Activated CD4-positive, CD25-positive, alpha-beta regulatory T cell treated with anti-CD3 and anti-CD28 coated beads, Interleukin-2, amount 50 U/mL, for 16 hours (primary cell): ENCODE data around the gene TIA1.
"Not testable (repeated sequence)": the region's sequence is repeated elsewhere in the genome, so short reads cannot be mapped to it uniquely, and the experiment has no call there.

Source experiments
- DNase-seq: peaks from one replicate; pipeline ENCODE4 v3.0.0-alpha.2; 2020; ENCODE audit warnings: low read depth, low spot score

TIA1 gene

GRCh38 chr2:70248181-70248847, at the start of gene TIA1:
Gene TIA1, minus strand, starts transcription at chr2:70248628. Its CDS starts 198 bp downstream, at chr2:70248430.
- DNase-seq, result peak; percentile 98

- DNase-seq, result not testable (repeated sequence)
Measured at GRCh38 chr2:70297828-70298227, 49.4 kb upstream of the TIA1 start.

GRCh38 chr2:70283500-70284191, 35.2 kb upstream of the TIA1 start:
- DNase-seq, result no peak

- DNase-seq, result no peak
Measured at GRCh38 chr2:70282439-70282838, 34.0 kb upstream of the TIA1 start.

GRCh38 chr2:70280242-70280798, 31.9 kb upstream of the TIA1 start:
- DNase-seq, result no peak

GRCh38 chr2:70270323-70270722, 21.9 kb upstream of the TIA1 start:
- DNase-seq, result no peak

- DNase-seq, result not testable (repeated sequence)
Measured at GRCh38 chr2:70269422-70270302, 21.2 kb upstream of the TIA1 start.

- not testable (repeated sequence) for DNase-seq
Measured at GRCh38 chr2:70266925-70267324, 18.5 kb upstream of the TIA1 start.

- DNase-seq, result no peak
Measured at GRCh38 chr2:70261501-70261900, 13.1 kb upstream of the TIA1 start.

- no peak for DNase-seq
Measured at GRCh38 chr2:70258532-70258875, 10.1 kb upstream of the TIA1 start.

- DNase-seq, result no peak
Measured at GRCh38 chr2:70255637-70256314, 7.3 kb upstream of the TIA1 start.

- no peak for DNase-seq
Measured at GRCh38 chr2:70250434-70250833, 2.0 kb upstream of the TIA1 start.

GRCh38 chr2:70247364-70248180, 856 bp downstream of the TIA1 start:
- no peak for DNase-seq

GRCh38 chr2:70243806-70244584, 4.4 kb downstream of the TIA1 start:
- DNase-seq, result no peak

GRCh38 chr2:70242552-70242951, 5.9 kb downstream of the TIA1 start:
- DNase-seq, result no peak

GRCh38 chr2:70241340-70241739, 7.1 kb downstream of the TIA1 start:
- DNase-seq, result no peak

- no peak for DNase-seq
Measured at GRCh38 chr2:70240599-70240998, 7.8 kb downstream of the TIA1 start.

- no peak for DNase-seq
Measured at GRCh38 chr2:70233926-70234325, 14.5 kb downstream of the TIA1 start.

GRCh38 chr2:70226781-70227180, 21.6 kb downstream of the TIA1 start:
- no peak for DNase-seq

GRCh38 chr2:70223305-70223704, 25.1 kb downstream of the TIA1 start:
- DNase-seq, result not testable (repeated sequence)
